K562 (cell line): ENCODE results near the gene DOCK8. TPM values are rescaled to one million over a fixed set of nuclear protein-coding genes. Genes with fewer than 3 reads are reported as not detected.

ENCODE experiments used
- ATAC-seq: fragments of 200-7000 bp; cut with Tn5 transposase; 3 replicates; pipeline ENCODE4 v1.9.1; 2020; ENCODE audit warnings: moderate library complexity
- BruUV-seq: library from RNA; stranded (reverse); fragments of 400-500 nt; replicated peaks from 2 replicates; lab custom pipeline; 2021; lab: Mats Ljungman, UMichigan
- CTCF ChIA-PET: fragments of 300-600 bp; formaldehyde crosslinking; extraction: SDS; loops from one replicate; lab custom pipeline; 2021; ENCODE audit warnings: low intra/inter-chr PET ratio; lab: Yijun Ruan, JAX
- POLR2A ChIA-PET: fragments of 300-600, 350-650 bp; sonication (Branson Sonifier 250); formaldehyde crosslinking; extraction: SDS; loops from one replicate; lab custom pipeline; 2021; ENCODE audit warnings: antibody characterized with exemption, inconsistent platforms; lab: Yijun Ruan, JAX
- DNase-seq, 4 experiments: peaks; one replicate each; pipeline versions ENCODE4 v3.0.0 to v3.0.0-alpha.2; 2011 to 2018; ENCODE audit warnings: low spot score in 3 of 4, mixed read lengths in 3 of 4; ENCODE audit errors: extremely low read depth in 1 of 4
- FAIRE-seq: peaks from 2 replicates; lab custom pipeline; 2011; peaks lifted over from hg19 to GRCh38; lab: Jason Lieb, UNC
- H2AFZ ChIP-seq: 2 replicates; pipeline ENCODE4 v1.6.0; 2011; ENCODE audit warnings: low read depth, low read length, control low read depth, inconsistent platforms
- H3K27ac ChIP-seq: fragments of 200-600 bp; 3 replicates; pipeline ENCODE4 v1.8.0; 2011; ENCODE audit warnings: low read depth, mild to moderate bottlenecking, control low read depth, inconsistent platforms, low read length, moderate library complexity, mixed read lengths; ENCODE audit errors: extremely low read depth
- H3K27me3 ChIP-seq, 2 experiments: fragments of 300-600 bp in 1 of 2; 2 replicates in 1 of 2; 3 replicates in 1 of 2; pipeline versions ENCODE4 v1.6.0 to v1.8.0; 2011; ENCODE audit warnings: inconsistent platforms in 2 of 2, low read length in 2 of 2, mild to moderate bottlenecking in 1 of 2, mixed read lengths in 1 of 2, moderate library complexity in 1 of 2; ENCODE audit not compliant: control insufficient read depth in 2 of 2, insufficient read depth in 2 of 2
- H3K36me3 ChIP-seq: fragments of 300-600 bp; 3 replicates; pipeline ENCODE4 v1.8.0; 2011; ENCODE audit warnings: mild to moderate bottlenecking, low read length, inconsistent platforms; ENCODE audit not compliant: control insufficient read depth, insufficient read depth
- H3K4me1 ChIP-seq, 2 experiments: fragments of 200-600 bp in 1 of 2; replicated peaks in 1 of 2; 2 replicates in 1 of 2; 3 replicates in 1 of 2; pipeline versions ENCODE4 v1.5.1 to v1.8.0; 2011; ENCODE audit warnings: inconsistent platforms in 2 of 2, low read length in 2 of 2, mild to moderate bottlenecking in 1 of 2, mixed read lengths in 1 of 2, moderate library complexity in 1 of 2; ENCODE audit not compliant: control insufficient read depth in 2 of 2, insufficient read depth in 2 of 2
- H3K4me2 ChIP-seq: 2 replicates; pipeline ENCODE4 v1.6.1; 2011; ENCODE audit warnings: low read length, control low read depth, inconsistent platforms, mixed read lengths; ENCODE audit not compliant: insufficient read depth
- H3K4me3 ChIP-seq: fragments of 200-600 bp; sonication (generic), shearing (Covaris generic); 2 replicates; pipeline ENCODE4 v1.5.1; 2016; ENCODE audit warnings: control low read depth, inconsistent platforms
- H3K79me2 ChIP-seq: fragments of 200-600 bp; 3 replicates; pipeline ENCODE4 v1.8.0; 2011; ENCODE audit warnings: low read length, inconsistent platforms; ENCODE audit not compliant: control insufficient read depth, insufficient read depth
- H3K9ac ChIP-seq, 2 experiments: 2 replicates each; pipeline versions ENCODE4 v1.6.0 to v1.6.1; 2011; ENCODE audit warnings: low read depth in 2 of 2, low read length in 2 of 2, control low read depth in 1 of 2, inconsistent platforms in 1 of 2, mild to moderate bottlenecking in 1 of 2, mixed read lengths in 1 of 2; ENCODE audit not compliant: insufficient read depth in 1 of 2
- H3K9me1 ChIP-seq: one replicate; pipeline ENCODE4 v1.6.0; 2011; ENCODE audit warnings: inconsistent platforms, mild to moderate bottlenecking, low read length, moderate library complexity; ENCODE audit not compliant: control insufficient read depth, insufficient read depth
- H3K9me3 ChIP-seq: replicated peaks from 2 replicates; pipeline ENCODE4 v1.5.1; 2011; ENCODE audit warnings: low read depth, low read length, inconsistent platforms; ENCODE audit not compliant: control insufficient read depth, insufficient read depth
- H4K20me1 ChIP-seq: replicated peaks from 2 replicates; pipeline ENCODE4 v1.6.1; 2011; ENCODE audit warnings: low read length, inconsistent platforms, mixed read lengths; ENCODE audit not compliant: control insufficient read depth, insufficient read depth
- CHD7 ChIP-seq: fragments of 200-600 bp; sonication (generic); IDR thresholded peaks from one replicate; pipeline ENCODE4 v1.6.1; 2012; ENCODE audit warnings: mild to moderate bottlenecking, low read depth, low read length, inconsistent platforms
- CTCFL ChIP-seq: IDR thresholded peaks from 2 replicates; pipeline ENCODE4 v1.6.1; 2011; ENCODE audit warnings: borderline replicate concordance, low read depth, mild to moderate bottlenecking, moderate library complexity, low read length; ENCODE audit not compliant: insufficient read depth, poor library complexity, severe bottlenecking
- TFAM ChIP-seq: fragments of 250-450 bp; sonication (Bioruptor Pico); conservative IDR thresholded peaks from 2 replicates; pipeline ENCODE4 v1.5.0; 2021; ENCODE audit warnings: mild to moderate bottlenecking, moderate library complexity
- ZNF24 ChIP-seq: fragments of 450-650 bp; IDR thresholded peaks from 2 replicates; pipeline ENCODE4 v1.6.1; 2016
- WGBS: fragments of 100-300 bp; shearing (Covaris generic); methylation state at CpG from one replicate; pipeline ENCODE4 v1.1.6; 2016; ENCODE audit warnings: low coverage, mixed read lengths; ENCODE audit not compliant: insufficient coverage; ENCODE audit errors: missing lambda C conversion rate; 5-methylcytosine and 5-hydroxymethylcytosine counted together
- in situ Hi-C: fragments of 300-500 bp; cut with MboI; formaldehyde crosslinking; loops from 4 replicates; pipeline ENCODE4 v1.15.0; 2018; ENCODE audit warnings: inconsistent platforms, mixed read lengths
- intact Hi-C: fragments of 100-400 bp; cut with micrococcal nuclease; formaldehyde crosslinking; loops from 2 replicates; pipeline ENCODE4 v1.14.2; 2022
- polyA plus RNA-seq, 8 experiments: library from polyadenylated mRNA; depleted of rRNA in 4 of 8; stranded (reverse) in 5 of 8; unstranded in 3 of 8; fragments of >200 nt; fragmentation: Nextera tagmentation in 2 of 8; fragmentation: Illumina TruSeq in 1 of 8; extraction: Ambion mirVana in 2 of 8; extraction: Trizol in 1 of 8; gene quantifications; 2 replicates each; pipeline versions ENCODE4 v1.2.1 to v1.2.3, GENCODE V29; 2011 to 2014; ENCODE audit warnings: inconsistent platforms in 1 of 8, missing spikeins in 1 of 8
- total RNA-seq, 7 experiments: library from RNA; depleted of rRNA in 6 of 7; stranded (reverse); fragments of >200 nt in 6 of 7; fragmentation: Illumina TruSeq in 2 of 7; extraction: Trizol in 2 of 7; gene quantifications; 2 replicates each; pipeline versions ENCODE4 v1.2.1 to v1.2.3, GENCODE V29; 2011 to 2021; ENCODE audit warnings: low replicate concordance in 1 of 7

The DOCK8 gene
- total and polyA plus RNA-seq, 9 of the 15 experiments (the other 6 are each of a cell fraction or from before 2014, with no cell fraction given): 14.4 to 53.8 (median 25.1) TPM

GRCh38 chr9:346111-346571 lies 131.5 kb downstream of the DOCK8 start:
- FAIRE-seq (no peak), DNase-seq (no peak), ATAC-seq (no peak)
- whole genome bisulfite sequencing: 82% methylated on average over 6 of the region's 8 CpGs
- H2AFZ ChIP-seq: no peak overlapping the region
- no peaks in the 10 kb centered on the region for H3K79me2 ChIP-seq
- H3K4me2 ChIP-seq: no peak overlapping the region
- CTCF ChIA-PET: no interaction called here
- intact Hi-C loops (no loop called here), in situ Hi-C loops (no loop called here)
- no TSS peak for BruUV-seq
- H3K27me3 ChIP-seq: no peaks in the 10 kb centered on the region
- H3K9me1 ChIP-seq: no peaks in the 10 kb centered on the region
- H3K27ac ChIP-seq: no peak overlapping the region
- POLR2A ChIA-PET: no interaction called here
- no peak overlapping the region for H3K4me3 ChIP-seq
- no peaks in the 10 kb centered on the region for H4K20me1 ChIP-seq
- no peaks in the 10 kb centered on the region for H3K4me1 ChIP-seq
- no peak overlapping the region for H3K9ac ChIP-seq
- H3K9me3 ChIP-seq: no peaks in the 10 kb centered on the region
- H3K36me3 ChIP-seq: peaks cover 57% of the 10 kb centered on the region; the same call in 2 of the 3 replicates
- TF ChIP-seq CTCFL (no peak), CHD7 (no peak), ZNF24 (no peak), TFAM (CRISPR knock-in tag) (no peak)
